Endothelial cell of umbilical vein (primary cell): ENCODE data around the gene ARFGEF3.

Source experiments
- EZH2 ChIP-seq: IDR thresholded peaks from 2 replicates; pipeline ENCODE4 v1.6.1; 2012; ENCODE audit warnings: borderline replicate concordance, low read depth, mild to moderate bottlenecking, moderate library complexity, low read length, inconsistent platforms; ENCODE audit not compliant: severe bottlenecking
- FOS ChIP-seq: IDR thresholded peaks from 2 replicates; pipeline ENCODE4 v1.6.1; 2011; ENCODE audit warnings: mild to moderate bottlenecking, low read length, moderate library complexity, borderline replicate concordance; ENCODE audit not compliant: insufficient read depth
- GATA2 ChIP-seq: IDR thresholded peaks from 2 replicates; pipeline ENCODE4 v1.7.0; 2011; ENCODE audit warnings: low read depth, mild to moderate bottlenecking, moderate library complexity, mixed read lengths, low read length; ENCODE audit not compliant: insufficient read length, insufficient read depth
- JUN ChIP-seq: IDR thresholded peaks from 2 replicates; pipeline ENCODE4 v1.6.1; 2011; ENCODE audit warnings: borderline replicate concordance, low read depth; ENCODE audit not compliant: insufficient read length, insufficient read depth
- MYC ChIP-seq: IDR thresholded peaks from one replicate; pipeline ENCODE4 v1.6.1; 2011; ENCODE audit warnings: mild to moderate bottlenecking, low read depth, low read length
- POLR2A ChIP-seq: IDR thresholded peaks from 2 replicates; pipeline ENCODE4 v1.6.1; 2012; ENCODE audit warnings: low read depth, mild to moderate bottlenecking, control low read depth, low read length
- POLR2AphosphoS5 ChIP-seq: IDR thresholded peaks from 2 replicates; pipeline ENCODE4 v1.6.1; 2012; ENCODE audit warnings: low read depth, mild to moderate bottlenecking, control low read depth, low read length, moderate library complexity; ENCODE audit not compliant: insufficient read depth
- TF ChIP-seq, protein P1 (sequence below), 2 donors: IDR thresholded peaks; 1 replicate in 1 of 2; 2 replicates in 1 of 2; pipeline ENCODE4 v1.5.1; 2011; ENCODE audit warnings: low read length in 2 of 2, mild to moderate bottlenecking in 2 of 2, moderate library complexity in 2 of 2, control low read depth in 1 of 2, inconsistent platforms in 1 of 2, low read depth in 1 of 2; ENCODE audit not compliant: insufficient read depth in 1 of 2; ENCODE audit errors: extremely low read depth in 1 of 2
- TF ChIP-seq, protein P2 (sequence below): IDR thresholded peaks from 2 replicates; pipeline ENCODE4 v1.6.1; 2011; ENCODE audit not compliant: insufficient read depth, insufficient read length

DNA sequence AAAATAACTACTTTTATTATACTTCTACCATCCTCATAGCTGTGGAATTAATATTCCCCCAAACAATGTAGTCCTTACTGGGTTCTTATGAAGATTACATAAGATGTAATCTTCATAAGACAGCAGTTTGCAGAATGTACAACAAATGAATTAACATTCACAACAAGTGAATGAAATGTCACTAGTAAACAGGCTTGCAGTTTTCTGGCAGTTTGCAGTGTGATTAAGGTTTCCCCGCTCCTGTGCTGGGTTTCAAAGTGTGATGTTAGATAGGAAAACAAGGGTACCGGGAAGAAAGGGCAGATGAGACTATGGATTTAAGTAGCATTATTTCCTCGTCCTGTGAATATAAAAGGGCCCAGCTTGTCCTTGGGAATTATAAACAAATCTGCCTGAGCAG is 22.5 kb downstream of the ARFGEF3 start:
- TF ChIP-seq, protein P1, sequence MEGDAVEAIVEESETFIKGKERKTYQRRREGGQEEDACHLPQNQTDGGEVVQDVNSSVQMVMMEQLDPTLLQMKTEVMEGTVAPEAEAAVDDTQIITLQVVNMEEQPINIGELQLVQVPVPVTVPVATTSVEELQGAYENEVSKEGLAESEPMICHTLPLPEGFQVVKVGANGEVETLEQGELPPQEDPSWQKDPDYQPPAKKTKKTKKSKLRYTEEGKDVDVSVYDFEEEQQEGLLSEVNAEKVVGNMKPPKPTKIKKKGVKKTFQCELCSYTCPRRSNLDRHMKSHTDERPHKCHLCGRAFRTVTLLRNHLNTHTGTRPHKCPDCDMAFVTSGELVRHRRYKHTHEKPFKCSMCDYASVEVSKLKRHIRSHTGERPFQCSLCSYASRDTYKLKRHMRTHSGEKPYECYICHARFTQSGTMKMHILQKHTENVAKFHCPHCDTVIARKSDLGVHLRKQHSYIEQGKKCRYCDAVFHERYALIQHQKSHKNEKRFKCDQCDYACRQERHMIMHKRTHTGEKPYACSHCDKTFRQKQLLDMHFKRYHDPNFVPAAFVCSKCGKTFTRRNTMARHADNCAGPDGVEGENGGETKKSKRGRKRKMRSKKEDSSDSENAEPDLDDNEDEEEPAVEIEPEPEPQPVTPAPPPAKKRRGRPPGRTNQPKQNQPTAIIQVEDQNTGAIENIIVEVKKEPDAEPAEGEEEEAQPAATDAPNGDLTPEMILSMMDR (IDR thresholded peaks at IDR 0.05; ENCODE audit: extremely low read depth in 1 of 2, insufficient read depth in 1 of 2, low read depth in 1 of 2, low read length in 2 of 2), result no peak
- TF ChIP-seq POLR2AphosphoS5 (no peak), MYC (no peak), POLR2A (no peak), JUN (no peak), GATA2 (no peak), EZH2 (no peak), FOS (no peak)
- TF ChIP-seq, protein P2, sequence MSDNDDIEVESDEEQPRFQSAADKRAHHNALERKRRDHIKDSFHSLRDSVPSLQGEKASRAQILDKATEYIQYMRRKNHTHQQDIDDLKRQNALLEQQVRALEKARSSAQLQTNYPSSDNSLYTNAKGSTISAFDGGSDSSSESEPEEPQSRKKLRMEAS, result no peak
